Retinal pigment epithelial cell (primary cell): ENCODE results near the gene OR8D2.
A peak's percentile ranks its signal among the peaks of the same experiment; 100 is the strongest.
"Not testable (repeated sequence)": the region's sequence is repeated elsewhere in the genome, so short reads cannot be mapped to it uniquely, and the experiment has no call there.

Source experiments
- DNase-seq: peaks from one replicate; pipeline ENCODE4 v3.0.0-alpha.2; 2010; ENCODE audit warnings: low read depth
- H3K4me3 ChIP-seq: 2 replicates; pipeline ENCODE4 v1.5.1; 2011; ENCODE audit warnings: mild to moderate bottlenecking, low read length, control low read depth, moderate library complexity
- CTCF ChIP-seq: conservative IDR thresholded peaks from 2 replicates; pipeline ENCODE4 v1.5.1; 2011; ENCODE audit warnings: low read depth, low read length, control low read depth, inconsistent platforms

The OR8D2 gene

GRCh38 chr11:124294687-124295086 lies 25.3 kb downstream of the OR8D2 start:
- H3K4me3 ChIP-seq = no peak overlapping the region
- DNase-seq = no peak
- no peak for TF ChIP-seq CTCF

- peak; percentile 33 for DNase-seq
- no peak overlapping the region for H3K4me3 ChIP-seq
- no peak for TF ChIP-seq CTCF
These were observed 34.2 kb downstream of the OR8D2 start for GRCh38 chr11:124285610-124286344.

GRCh38 chr11:124278261-124278660 lies 41.7 kb downstream of the OR8D2 start:
- no peak for TF ChIP-seq CTCF
- H3K4me3 ChIP-seq = no peak overlapping the region
- no peak for DNase-seq

- DNase-seq = no peak
- peak; percentile 45 for TF ChIP-seq CTCF
- no peak overlapping the region for H3K4me3 ChIP-seq
These were observed 42.2 kb downstream of the OR8D2 start for GRCh38 chr11:124277804-124278203.

GRCh38 chr11:124277207-124277606 lies 42.8 kb downstream of the OR8D2 start:
- H3K4me3 ChIP-seq = no peak overlapping the region
- no peak for DNase-seq
- TF ChIP-seq CTCF = no peak

- DNase-seq = peak; percentile 75
- H3K4me3 ChIP-seq = no peak overlapping the region
- TF ChIP-seq CTCF = no peak
These were observed 43.9 kb downstream of the OR8D2 start for GRCh38 chr11:124276081-124276480.

GRCh38 chr11:124274000-124274399 lies 46.0 kb downstream of the OR8D2 start:
- DNase-seq = no peak
- TF ChIP-seq CTCF = no peak
- H3K4me3 ChIP-seq = no peak overlapping the region

- DNase-seq = peak; percentile 77
- H3K4me3 ChIP-seq = not testable (repeated sequence)
These were observed 49.1 kb downstream of the OR8D2 start for GRCh38 chr11:124270886-124271285.
